GM21360 (cell line): ENCODE data around the gene ROBO1.

ENCODE experiments used
- ATAC-seq: cut with Tn5 transposase; IDR thresholded peaks from one replicate; pipeline ENCODE4 v1.9.1; 2021; ENCODE audit warnings: mild to moderate bottlenecking, moderate library complexity; ENCODE audit not compliant: unreplicated experiment

Gene ROBO1

GRCh38 chr3:79027593-79027992, 740.2 kb downstream of the ROBO1 start:
- no peak for ATAC-seq

GRCh38 chr3:79019924-79020173, 747.9 kb downstream of the ROBO1 start:
- ATAC-seq: no peak

- ATAC-seq: no peak
These were observed 748.5 kb downstream of the ROBO1 start for GRCh38 chr3:79019137-79019923.

- ATAC-seq: no peak
These were observed 749.1 kb downstream of the ROBO1 start for GRCh38 chr3:79018671-79019136.

- ATAC-seq: no peak
These were observed 749.5 kb downstream of the ROBO1 start for GRCh38 chr3:79018265-79018664.

- no peak for ATAC-seq
These were observed 751.0 kb downstream of the ROBO1 start for GRCh38 chr3:79016587-79017376.

- no peak for ATAC-seq
These were observed 751.9 kb downstream of the ROBO1 start for GRCh38 chr3:79015854-79016253.

- no peak for ATAC-seq
These were observed 754.8 kb downstream of the ROBO1 start for GRCh38 chr3:79012946-79013362.

- no peak for ATAC-seq
These were observed 755.3 kb downstream of the ROBO1 start for GRCh38 chr3:79012530-79012913.

- no peak for ATAC-seq
These were observed 755.8 kb downstream of the ROBO1 start for GRCh38 chr3:79011821-79012529.

GRCh38 chr3:79009861-79010260, 757.9 kb downstream of the ROBO1 start:
- ATAC-seq: no peak

- no peak for ATAC-seq
These were observed 761.7 kb downstream of the ROBO1 start for GRCh38 chr3:79006077-79006476.

GRCh38 chr3:79005084-79005483, 762.7 kb downstream of the ROBO1 start:
- ATAC-seq: no peak

- no peak for ATAC-seq
These were observed 763.8 kb downstream of the ROBO1 start for GRCh38 chr3:79003994-79004393.

- no peak for ATAC-seq
These were observed 765.1 kb downstream of the ROBO1 start for GRCh38 chr3:79002465-79003372.

GRCh38 chr3:79001255-79001654, 766.5 kb downstream of the ROBO1 start:
- no peak for ATAC-seq

- no peak for ATAC-seq
These were observed 768.7 kb downstream of the ROBO1 start for GRCh38 chr3:78999139-78999538.

GRCh38 chr3:78995087-78995486, 772.7 kb downstream of the ROBO1 start:
- ATAC-seq: no peak

- no peak for ATAC-seq
These were observed 773.4 kb downstream of the ROBO1 start for GRCh38 chr3:78994174-78995027.

- no peak for ATAC-seq
These were observed 774.4 kb downstream of the ROBO1 start for GRCh38 chr3:78993375-78993774.
